Measurements from ENCODE around the gene ATP13A1.

GRCh38 chr19:19650331-19650730, 13.1 kb downstream of the ATP13A1 start:
- TF ChIP-seq, protein P1, sequence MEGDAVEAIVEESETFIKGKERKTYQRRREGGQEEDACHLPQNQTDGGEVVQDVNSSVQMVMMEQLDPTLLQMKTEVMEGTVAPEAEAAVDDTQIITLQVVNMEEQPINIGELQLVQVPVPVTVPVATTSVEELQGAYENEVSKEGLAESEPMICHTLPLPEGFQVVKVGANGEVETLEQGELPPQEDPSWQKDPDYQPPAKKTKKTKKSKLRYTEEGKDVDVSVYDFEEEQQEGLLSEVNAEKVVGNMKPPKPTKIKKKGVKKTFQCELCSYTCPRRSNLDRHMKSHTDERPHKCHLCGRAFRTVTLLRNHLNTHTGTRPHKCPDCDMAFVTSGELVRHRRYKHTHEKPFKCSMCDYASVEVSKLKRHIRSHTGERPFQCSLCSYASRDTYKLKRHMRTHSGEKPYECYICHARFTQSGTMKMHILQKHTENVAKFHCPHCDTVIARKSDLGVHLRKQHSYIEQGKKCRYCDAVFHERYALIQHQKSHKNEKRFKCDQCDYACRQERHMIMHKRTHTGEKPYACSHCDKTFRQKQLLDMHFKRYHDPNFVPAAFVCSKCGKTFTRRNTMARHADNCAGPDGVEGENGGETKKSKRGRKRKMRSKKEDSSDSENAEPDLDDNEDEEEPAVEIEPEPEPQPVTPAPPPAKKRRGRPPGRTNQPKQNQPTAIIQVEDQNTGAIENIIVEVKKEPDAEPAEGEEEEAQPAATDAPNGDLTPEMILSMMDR (IDR thresholded peaks at IDR 0.05; ENCODE audit: low read depth, low read length), result no peak
- TF ChIP-seq EZH2phosphoT487 (IDR thresholded peaks at IDR 0.05; ENCODE audit: low read depth), result no peak
